HCT116 (cell line): ENCODE data around the gene MLLT3. TPM values are rescaled to one million over a fixed set of nuclear protein-coding genes. Genes with fewer than 3 reads are reported as not detected.

Experiments used
- ATAC-seq: fragments of 200-7000 bp; cut with Tn5 transposase; 2 replicates; pipeline ENCODE4 v1.9.1; 2020; ENCODE audit warnings: mild to moderate bottlenecking, moderate library complexity
- BruUV-seq: library from RNA; stranded (reverse); fragments of 400-500 nt; replicated peaks from 2 replicates; lab custom pipeline; 2021; lab: Mats Ljungman, UMichigan
- CTCF ChIA-PET: fragments of 300-600 bp; sonication (Branson Sonifier 250); formaldehyde crosslinking; loops from one replicate; lab custom pipeline; 2021; ENCODE audit warnings: antibody characterized with exemption; lab: Charles Lee
- POLR2A ChIA-PET: fragments of 300-600, 350-600 bp; sonication (Branson Sonifier 250); formaldehyde crosslinking; loops from one replicate; lab custom pipeline; 2021; ENCODE audit warnings: antibody characterized with exemption; lab: Charles Lee
- RAD21 ChIA-PET, 2 experiments: fragments of 300-600 bp; sonication (Branson Sonifier 250); formaldehyde crosslinking; loops; one replicate each; lab custom pipeline; 2023; ENCODE audit warnings: low total read pairs in 2 of 2; ENCODE audit not compliant: uncharacterized antibody in 2 of 2, unreplicated experiment in 2 of 2, low non-redundant PET in 1 of 2; lab: Charles Lee
- DNase-seq: peaks from one replicate; pipeline ENCODE4 v3.0.0-alpha.2; 2010; ENCODE audit warnings: low read depth, low spot score
- H2AFZ ChIP-seq: fragments of 200-600 bp; shearing (Covaris generic), sonication (generic); 2 replicates; pipeline ENCODE4 v1.6.1; 2017; ENCODE audit warnings: low read depth, mixed run types, mixed read lengths, antibody characterized with exemption, low read length; ENCODE audit not compliant: poor library complexity, severe bottlenecking
- H3K27ac ChIP-seq: 2 replicates; pipeline ENCODE4 v1.5.1; 2012; ENCODE audit warnings: low read depth, low read length
- H3K27me3 ChIP-seq: fragments of 200-600 bp; sonication (generic); 2 replicates; pipeline ENCODE4 v1.6.1; 2016; ENCODE audit warnings: mixed run types, low read length, mixed read lengths; ENCODE audit not compliant: insufficient read depth
- H3K36me3 ChIP-seq, 2 experiments: fragments of 200-500 bp in 1 of 2; fragments of 200-600 bp in 1 of 2; sonication (Bioruptor generic) in 1 of 2; sonication (generic) in 1 of 2; 2 replicates each; pipeline versions ENCODE4 v1.5.1 to v1.6.1; 2014 to 2016; ENCODE audit warnings: low read length in 2 of 2, inconsistent platforms in 1 of 2, mixed read lengths in 1 of 2, mixed run types in 1 of 2; ENCODE audit not compliant: insufficient read depth in 2 of 2, control insufficient read depth in 1 of 2
- H3K4me1 ChIP-seq, 2 experiments: fragments of 200-600 bp in 1 of 2; sonication (generic) in 1 of 2; 2 replicates each; pipeline versions ENCODE4 v1.5.1 to v1.6.1; 2012 to 2017; ENCODE audit warnings: low read length in 2 of 2, inconsistent platforms in 1 of 2, mild to moderate bottlenecking in 1 of 2, mixed read lengths in 1 of 2, mixed run types in 1 of 2, moderate library complexity in 1 of 2; ENCODE audit not compliant: insufficient read depth in 2 of 2, control insufficient read depth in 1 of 2
- H3K4me2 ChIP-seq: fragments of 200-600 bp; sonication (generic); 2 replicates; pipeline ENCODE4 v1.6.1; 2017; ENCODE audit warnings: mixed run types, low read length, mixed read lengths
- H3K4me3 ChIP-seq, 2 experiments: fragments of 200-600 bp in 1 of 2; sonication (generic) in 1 of 2; replicated peaks in 1 of 2; 2 replicates each; pipeline ENCODE4 v1.5.1; 2011 to 2016; ENCODE audit warnings: low read length in 2 of 2, control low read depth in 1 of 2, low read depth in 1 of 2, mild to moderate bottlenecking in 1 of 2, mixed read lengths in 1 of 2, mixed run types in 1 of 2
- H3K79me2 ChIP-seq: fragments of 200-600 bp; sonication (generic); 2 replicates; pipeline ENCODE4 v1.6.1; 2017; ENCODE audit warnings: mild to moderate bottlenecking, mixed run types, low read length, moderate library complexity, mixed read lengths; ENCODE audit not compliant: insufficient read depth
- H3K9ac ChIP-seq: fragments of 200-600 bp; sonication (generic); 2 replicates; pipeline ENCODE4 v1.6.1; 2016; ENCODE audit warnings: low read length, mixed read lengths
- H3K9me2 ChIP-seq: fragments of 200-600 bp; sonication (generic), shearing (Covaris generic); 2 replicates; pipeline ENCODE4 v1.6.1; 2017; ENCODE audit warnings: mixed run types, mild to moderate bottlenecking, moderate library complexity; ENCODE audit not compliant: insufficient read depth
- H3K9me3 ChIP-seq, 2 experiments: fragments of 200-500 bp in 1 of 2; fragments of 200-600 bp in 1 of 2; sonication (Bioruptor generic) in 1 of 2; sonication (generic) in 1 of 2; 2 replicates each; pipeline ENCODE4 v1.6.1; 2014 to 2017; ENCODE audit warnings: low read length in 2 of 2, mixed read lengths in 2 of 2, inconsistent platforms in 1 of 2, low read depth in 1 of 2, mild to moderate bottlenecking in 1 of 2, mixed run types in 1 of 2, moderate library complexity in 1 of 2; ENCODE audit not compliant: control insufficient read depth in 1 of 2, insufficient read depth in 1 of 2
- H4K20me1 ChIP-seq: fragments of 200-600 bp; sonication (generic), shearing (Covaris generic); 2 replicates; pipeline ENCODE4 v1.6.1; 2017; ENCODE audit warnings: mixed run types, mild to moderate bottlenecking, moderate library complexity; ENCODE audit not compliant: insufficient read depth
- ATF3 ChIP-seq: IDR thresholded peaks from 2 replicates; pipeline ENCODE4 v1.6.1; 2012
- CEBPB ChIP-seq: IDR thresholded peaks from 2 replicates; pipeline ENCODE4 v1.6.1; 2012; ENCODE audit warnings: low read depth
- CTCF ChIP-seq, 3 experiments: fragments of 200-600 bp in 1 of 3; sonication (generic) in 1 of 3; IDR thresholded peaks in 2 of 3; conservative IDR thresholded peaks in 1 of 3; 2 replicates each; pipeline ENCODE4 v1.5.1; 2012 to 2017; ENCODE audit warnings: low read depth in 2 of 3, low read length in 2 of 3, antibody characterized with exemption in 1 of 3, borderline replicate concordance in 1 of 3, control low read depth in 1 of 3, mild to moderate bottlenecking in 1 of 3, mixed read lengths in 1 of 3, mixed run types in 1 of 3, moderate library complexity in 1 of 3; ENCODE audit not compliant: insufficient read depth in 1 of 3
- EGR1 ChIP-seq: IDR thresholded peaks from 2 replicates; pipeline ENCODE4 v1.6.1; 2012; ENCODE audit warnings: low read depth
- ELF1 ChIP-seq: IDR thresholded peaks from 2 replicates; pipeline ENCODE4 v1.6.1; 2012; ENCODE audit warnings: low read depth, borderline replicate concordance
- EZH2 ChIP-seq: fragments of 200-600 bp; sonication (generic); IDR thresholded peaks from 2 replicates; pipeline ENCODE4 v1.6.1; 2017; ENCODE audit warnings: antibody characterized with exemption, mixed run types
- EZH2phosphoT487 ChIP-seq: fragments of 200-600 bp; IDR thresholded peaks from 2 replicates; pipeline ENCODE4 v1.6.1; 2018; ENCODE audit warnings: antibody characterized with exemption, borderline replicate concordance
- MAX ChIP-seq: IDR thresholded peaks from 2 replicates; pipeline ENCODE4 v1.6.1; 2012
- POLR2A ChIP-seq: IDR thresholded peaks from 2 replicates; pipeline ENCODE4 v1.7.0; 2011; ENCODE audit warnings: borderline replicate concordance; ENCODE audit not compliant: insufficient read depth, insufficient read length; ENCODE audit errors: extremely low read depth
- POLR2AphosphoS5 ChIP-seq: IDR thresholded peaks from 2 replicates; pipeline ENCODE4 v1.6.1; 2011; ENCODE audit warnings: mild to moderate bottlenecking, low read depth, low read length, moderate library complexity
- RAD21 ChIP-seq: IDR thresholded peaks from 2 replicates; pipeline ENCODE4 v1.6.1; 2012; ENCODE audit warnings: low read depth, mild to moderate bottlenecking
- SIN3A ChIP-seq: IDR thresholded peaks from 2 replicates; pipeline ENCODE4 v1.6.1; 2012; ENCODE audit warnings: low read depth
- TCF7L2 ChIP-seq: IDR thresholded peaks from 2 replicates; pipeline ENCODE4 v1.7.0; 2011; ENCODE audit warnings: borderline replicate concordance, inconsistent platforms; ENCODE audit not compliant: insufficient read depth, insufficient read length; ENCODE audit errors: extremely low read depth
- ZNF274 ChIP-seq: fragments of 200-500 bp; sonication (Bioruptor generic); IDR thresholded peaks from 2 replicates; pipeline ENCODE4 v1.6.1; 2014; ENCODE audit warnings: mild to moderate bottlenecking, low read depth, low read length, inconsistent platforms
- intact Hi-C: fragments of 100-400 bp; cut with micrococcal nuclease; formaldehyde crosslinking; loops from 2 replicates; pipeline ENCODE4 v1.10.0; 2022
- total RNA-seq: library from RNA; stranded (reverse); gene quantifications from one replicate; pipeline ENCODE4 v1.2.1, GENCODE V29; 2021; ENCODE audit not compliant: unreplicated experiment

Gene MLLT3
- total RNA-seq, 1 experiment from 2014 or later, result 4.3 TPM

- no TSS peak for BruUV-seq
- Histone ChIP-seq H3K4me1 (no peaks in the 10 kb centered on the region), H3K27me3 (peaks cover 6% of the 10 kb centered on the region; the same call in 1 of the 2 replicates), H3K9ac (no peak overlapping the region), H4K20me1 (no peaks in the 10 kb centered on the region), H3K4me3 (no peak overlapping the region), H3K36me3 (no peaks in the 10 kb centered on the region), H3K79me2 (no peaks in the 10 kb centered on the region), H2AFZ (no peak overlapping the region), H3K9me3 (no peaks in the 10 kb centered on the region), H3K4me2 (no peak overlapping the region), H3K9me2 (no peaks in the 10 kb centered on the region), H3K27ac (no peak overlapping the region)
- ChIA-PET POLR2A (no interaction called here), CTCF (no interaction called here), RAD21 (no interaction called here)
- ATAC-seq (no peak), DNase-seq (no peak)
- intact Hi-C loops, result no loop called here
- no peak for TF ChIP-seq CTCF (IDR thresholded peaks at IDR 0.05 in 2 of 3, conservative IDR thresholded peaks at IDR 0.05 in 1 of 3; ENCODE audit: borderline replicate concordance in 1 of 3, insufficient read depth in 1 of 3, low read depth in 2 of 3, low read length in 2 of 3)
- no peak for TF ChIP-seq ZNF274
- no peak for TF ChIP-seq ATF3
- no peak for TF ChIP-seq SIN3A
- TF ChIP-seq EGR1, result no peak
- TF ChIP-seq MAX, result no peak
- no peak for TF ChIP-seq EZH2
- no peak for TF ChIP-seq ELF1
- no peak for TF ChIP-seq TCF7L2
- TF ChIP-seq POLR2AphosphoS5, result no peak
- TF ChIP-seq RAD21, result no peak
- TF ChIP-seq EZH2phosphoT487, result no peak
- no peak for TF ChIP-seq CEBPB
- no peak for TF ChIP-seq POLR2A
- TF ChIP-seq, all 23 proteins: peak for 0
Measured at GRCh38 chr9:20367855-20368254, 254.4 kb downstream of the MLLT3 start.
